Central memory CD8-positive, alpha-beta T cell (primary cell): Measurements from ENCODE around the gene DDX24.

Experiments
- ATAC-seq: fragments of 150-1000 bp; cut with Tn5 transposase; replicated peaks from 2 replicates; pipeline ENCODE4 v1.10.0; 2022; ENCODE audit warnings: mild to moderate bottlenecking, moderate FRiP score, moderate number of reproducible peaks; ENCODE audit not compliant: poor library complexity, severe bottlenecking; ENCODE audit errors: extremely low read depth
- DNase-seq, 2 donors: peaks; one replicate each; pipeline ENCODE4 v3.0.0; 2021; ENCODE audit warnings: low spot score in 2 of 2
- H3K27ac Mint-ChIP-seq: one replicate; pipeline ENCODE4 v1.8.0; 2022; ENCODE audit warnings: low read depth, mild to moderate bottlenecking, moderate library complexity, mixed read lengths
- H3K27me3 Mint-ChIP-seq: one replicate; pipeline ENCODE4 v1.8.0; 2022; ENCODE audit warnings: mixed read lengths
- H3K36me3 Mint-ChIP-seq: one replicate; pipeline ENCODE4 v1.8.0; 2022; ENCODE audit warnings: mild to moderate bottlenecking, moderate library complexity, mixed read lengths; ENCODE audit not compliant: insufficient read depth
- H3K4me1 Mint-ChIP-seq: one replicate; pipeline ENCODE4 v1.8.0; 2022; ENCODE audit warnings: mixed read lengths
- H3K4me3 Mint-ChIP-seq: one replicate; pipeline ENCODE4 v1.8.0; 2022; ENCODE audit warnings: mild to moderate bottlenecking, moderate library complexity, mixed read lengths
- H3K9me3 Mint-ChIP-seq: one replicate; pipeline ENCODE4 v1.8.0; 2022; ENCODE audit warnings: mixed read lengths

DDX24 gene

DNA sequence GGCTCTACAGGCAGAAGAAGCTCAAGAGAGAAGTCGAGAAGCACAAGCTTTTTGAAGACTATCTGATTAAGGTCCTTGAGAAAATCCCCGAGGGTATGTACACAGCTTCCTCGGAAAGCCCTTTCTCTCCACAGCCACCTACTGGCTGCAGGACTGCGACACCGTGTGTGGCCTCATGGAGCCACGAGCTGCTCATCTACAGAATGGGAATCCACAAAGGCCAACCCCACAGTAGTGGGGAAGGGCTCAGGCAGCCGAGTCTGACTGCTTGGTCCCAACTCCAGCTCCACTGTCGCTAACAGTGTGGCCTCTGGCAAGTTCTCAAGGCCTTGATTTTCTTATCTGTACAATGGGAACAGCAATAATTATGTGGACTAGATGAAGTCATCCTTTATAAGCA, 81.4 kb downstream of the DDX24 start:
- Mint-ChIP-seq H3K27ac (no peak overlapping the region), H3K9me3 (no peaks in the 10 kb centered on the region), H3K27me3 (peaks cover 2% of the 10 kb centered on the region), H3K36me3 (no peaks in the 10 kb centered on the region), H3K4me1 (no peaks in the 10 kb centered on the region), H3K4me3 (no peak overlapping the region)
- no peak for DNase-seq
- no peak for ATAC-seq

DNA sequence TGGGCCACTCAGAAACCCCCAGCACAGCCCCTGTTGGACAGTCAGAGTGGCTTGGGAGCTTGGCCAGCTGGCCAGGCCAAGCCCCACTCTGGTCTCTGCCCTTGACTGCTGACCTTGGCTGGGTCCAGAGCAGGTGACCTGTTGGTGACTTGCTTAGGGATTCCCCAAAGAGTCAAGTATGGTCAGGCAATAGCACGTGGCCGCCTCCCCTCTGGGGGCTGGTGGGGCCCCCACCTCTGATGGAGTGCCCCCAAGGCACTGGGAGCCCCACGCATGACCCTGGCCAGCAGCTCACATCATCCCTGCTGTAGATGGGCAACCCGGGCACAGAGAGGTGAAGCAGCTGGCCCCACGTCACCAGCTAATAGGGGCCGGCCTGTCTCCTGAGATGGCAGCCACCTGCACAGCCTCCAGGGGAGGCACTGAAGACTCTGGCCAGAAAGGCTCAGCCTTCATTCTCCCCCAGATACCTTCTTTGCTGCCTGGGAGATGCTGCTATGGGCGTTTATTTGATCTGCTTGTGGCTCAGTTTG, 82.1 kb downstream of the DDX24 start:
- no peak for ATAC-seq
- Mint-ChIP-seq H3K9me3 (no peaks in the 10 kb centered on the region), H3K27me3 (no peaks in the 10 kb centered on the region), H3K4me3 (no peak overlapping the region), H3K27ac (no peak overlapping the region), H3K4me1 (no peaks in the 10 kb centered on the region), H3K36me3 (no peaks in the 10 kb centered on the region)
- DNase-seq: no peak
